ENCODE measurements around the gene LRRC4C.

Gene LRRC4C

GRCh38 chr11:40370821-40371616 is 1088.4 kb downstream of the LRRC4C start:
- DNase-seq (ENCODE audit: insufficient read length, low spot score) = no peak

GRCh38 chr11:40360206-40360798 is 1099.2 kb downstream of the LRRC4C start:
- FAIRE-seq = no peak
- TF ChIP-seq CTCF (IDR thresholded peaks at IDR 0.05; ENCODE audit: insufficient read depth, missing control alignments) = no peak
- no peak for DNase-seq (ENCODE audit: insufficient read length, low spot score)

More at GRCh38 chr11:40370821-40371616, 1088.4 kb downstream of the LRRC4C start:
- no peak for TF ChIP-seq CTCF (IDR thresholded peaks at IDR 0.05; ENCODE audit: insufficient read depth, missing control alignments)
- FAIRE-seq = no peak

GRCh38 chr11:40354121-40354520 is 1105.3 kb downstream of the LRRC4C start:
- TF ChIP-seq CTCF (IDR thresholded peaks at IDR 0.05; ENCODE audit: insufficient read depth, missing control alignments) = no peak
- FAIRE-seq = no peak

GRCh38 chr11:40340911-40341310 is 1118.5 kb downstream of the LRRC4C start:
- FAIRE-seq (no peak), DNase-seq (ENCODE audit: insufficient read length, low spot score) (no peak)
- no peak for TF ChIP-seq CTCF (IDR thresholded peaks at IDR 0.05; ENCODE audit: insufficient read depth, missing control alignments)

More at GRCh38 chr11:40354121-40354520, 1105.3 kb downstream of the LRRC4C start:
- DNase-seq (ENCODE audit: insufficient read length, low spot score) = no peak

GRCh38 chr11:40338739-40339138 is 1120.7 kb downstream of the LRRC4C start:
- no peak for FAIRE-seq
- no peak for TF ChIP-seq CTCF (IDR thresholded peaks at IDR 0.05; ENCODE audit: insufficient read depth, missing control alignments)
- no peak for DNase-seq (ENCODE audit: insufficient read length, low spot score)

- no peak for FAIRE-seq
- no peak for DNase-seq (ENCODE audit: insufficient read length, low spot score)
- no peak for TF ChIP-seq CTCF (IDR thresholded peaks at IDR 0.05; ENCODE audit: insufficient read depth, missing control alignments)
Measured at GRCh38 chr11:40338062-40338461, 1121.4 kb downstream of the LRRC4C start.

- FAIRE-seq (no peak), DNase-seq (ENCODE audit: insufficient read length, low spot score) (no peak)
- TF ChIP-seq CTCF (IDR thresholded peaks at IDR 0.05; ENCODE audit: insufficient read depth, missing control alignments) = no peak
Measured at GRCh38 chr11:40337118-40337517, 1122.3 kb downstream of the LRRC4C start.

Measured in D721Med (cell line).